ENCODE data around the gene NRAP. TPM values are rescaled to one million over a fixed set of nuclear protein-coding genes. Genes with fewer than 3 reads are reported as not detected.

The NRAP gene
- total RNA-seq, 2 donors from 2014 or later = 229 to 610 TPM

DNA sequence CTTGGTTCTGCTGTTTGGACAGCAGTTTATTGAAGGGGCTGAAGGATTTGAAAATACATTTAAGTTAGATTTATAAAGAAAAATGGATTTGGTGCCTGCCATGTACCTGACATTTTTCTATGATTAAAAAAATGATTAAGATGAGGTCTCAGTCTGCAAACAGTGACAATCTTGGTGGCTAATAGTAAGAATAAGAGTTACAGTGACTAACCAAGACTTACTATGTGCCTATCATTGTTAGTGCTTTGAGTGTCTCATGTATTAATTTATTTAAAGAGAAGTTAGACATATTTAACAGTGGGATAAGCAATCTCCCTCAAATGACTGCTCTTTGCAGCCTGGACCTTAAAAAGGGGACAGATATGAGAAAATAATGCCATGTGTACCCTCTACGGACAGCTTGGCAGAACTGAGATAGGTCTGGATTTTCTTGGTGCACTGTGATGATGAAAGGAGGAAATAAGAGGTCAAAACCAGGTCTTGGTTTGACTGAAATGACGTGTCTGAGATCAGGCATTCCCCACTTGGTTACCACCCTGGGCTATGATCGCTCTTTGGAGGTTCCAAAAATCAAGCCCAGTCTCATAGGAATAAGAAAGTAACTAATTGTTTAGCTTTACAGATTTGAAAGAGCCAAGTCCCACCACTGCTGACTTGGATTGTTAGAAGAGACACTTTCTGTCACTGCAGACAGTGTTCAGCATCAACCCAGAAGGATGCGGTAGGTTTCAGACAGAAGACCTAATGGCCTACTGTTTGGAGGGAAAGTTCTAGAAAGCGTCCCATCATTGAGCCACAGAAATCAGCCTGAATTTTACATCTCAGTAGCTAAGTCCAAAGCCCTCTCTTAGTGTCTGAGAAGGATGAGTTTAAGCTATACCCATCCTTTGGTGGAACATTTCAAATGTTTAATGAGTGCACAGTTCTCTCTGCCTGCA, 18.0 kb upstream of the NRAP start:
- DNase-seq (ENCODE audit: low spot score) = no peak
- TF ChIP-seq, protein P1, sequence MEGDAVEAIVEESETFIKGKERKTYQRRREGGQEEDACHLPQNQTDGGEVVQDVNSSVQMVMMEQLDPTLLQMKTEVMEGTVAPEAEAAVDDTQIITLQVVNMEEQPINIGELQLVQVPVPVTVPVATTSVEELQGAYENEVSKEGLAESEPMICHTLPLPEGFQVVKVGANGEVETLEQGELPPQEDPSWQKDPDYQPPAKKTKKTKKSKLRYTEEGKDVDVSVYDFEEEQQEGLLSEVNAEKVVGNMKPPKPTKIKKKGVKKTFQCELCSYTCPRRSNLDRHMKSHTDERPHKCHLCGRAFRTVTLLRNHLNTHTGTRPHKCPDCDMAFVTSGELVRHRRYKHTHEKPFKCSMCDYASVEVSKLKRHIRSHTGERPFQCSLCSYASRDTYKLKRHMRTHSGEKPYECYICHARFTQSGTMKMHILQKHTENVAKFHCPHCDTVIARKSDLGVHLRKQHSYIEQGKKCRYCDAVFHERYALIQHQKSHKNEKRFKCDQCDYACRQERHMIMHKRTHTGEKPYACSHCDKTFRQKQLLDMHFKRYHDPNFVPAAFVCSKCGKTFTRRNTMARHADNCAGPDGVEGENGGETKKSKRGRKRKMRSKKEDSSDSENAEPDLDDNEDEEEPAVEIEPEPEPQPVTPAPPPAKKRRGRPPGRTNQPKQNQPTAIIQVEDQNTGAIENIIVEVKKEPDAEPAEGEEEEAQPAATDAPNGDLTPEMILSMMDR (IDR thresholded peaks at IDR 0.05) = no peak
- no peak overlapping the region for H3K27ac ChIP-seq
- peaks cover 0 to 19% of the 10 kb centered on the region in 2 donors for H3K4me1 ChIP-seq
- H3K4me3 ChIP-seq = no peak overlapping the region
- H3K36me3 ChIP-seq = no peaks in the 10 kb centered on the region
- H3K27me3 ChIP-seq = no peaks in the 10 kb centered on the region
- peaks cover 0 to 24% of the 10 kb centered on the region in 2 donors for H3K9me3 ChIP-seq

- Histone ChIP-seq H3K27ac (peak overlapping the region; percentile 91 to 99), H3K9me3 (peaks cover 0 to 11% of the 10 kb centered on the region in 2 donors), H3K4me1 (peaks cover 0 to 19% of the 10 kb centered on the region in 2 donors), H3K27me3 (no peaks in the 10 kb centered on the region), H3K36me3 (no peaks in the 10 kb centered on the region), H3K4me3 (peak overlapping the region; percentile 98)
- TF ChIP-seq, protein P1 (IDR thresholded peaks at IDR 0.05) = no peak
- DNase-seq (ENCODE audit: low spot score) = peak; percentile 73
These were observed 16.6 kb upstream of the NRAP start for GRCh38 chr10:113680190-113681111.

GRCh38 chr10:113679463-113680189, 15.8 kb upstream of the NRAP start, which contains the start of gene CASP7:
TSS of gene CASP7 (plus strand) at chr10:113679912. CDS start at chr10:113697494, 17,582 bp downstream.
- TF ChIP-seq, protein P1 (IDR thresholded peaks at IDR 0.05) = no peak
- peak within 1 kb of the TSS; percentile 98 for H3K4me3 ChIP-seq
- peaks cover 0 to 2% of the 10 kb centered on the region in 2 donors for H3K9me3 ChIP-seq

GRCh38 chr10:113666682-113667252, 2.9 kb upstream of the NRAP start:
- H3K4me1 ChIP-seq = no peaks in the 10 kb centered on the region
- TF ChIP-seq, protein P1 (IDR thresholded peaks at IDR 0.05) = no peak
- no peak for DNase-seq (ENCODE audit: low spot score)
- no peaks in the 10 kb centered on the region for H3K9me3 ChIP-seq
- H3K4me3 ChIP-seq = no peak overlapping the region
- no peak overlapping the region for H3K27ac ChIP-seq
- H3K36me3 ChIP-seq = no peaks in the 10 kb centered on the region
- no peaks in the 10 kb centered on the region for H3K27me3 ChIP-seq

More at GRCh38 chr10:113679463-113680189, 15.8 kb upstream of the NRAP start, which contains the start of gene CASP7:
- DNase-seq (ENCODE audit: low spot score) = peak; percentile 84
- Histone ChIP-seq H3K4me1 (peaks cover 0 to 19% of the 10 kb centered on the region in 2 donors), H3K27me3 (no peaks in the 10 kb centered on the region), H3K27ac (peak within 1 kb of the TSS; percentile 91 to 99), H3K36me3 (no peaks in the 10 kb centered on the region)

Measured in right atrium auricular region (tissue), 2 donors.